ENCODE results near the gene ZNF814. TPM values are rescaled to one million over a fixed set of nuclear protein-coding genes. Genes with fewer than 3 reads are reported as not detected.

Gene ZNF814
- total RNA-seq: 11.2 TPM
- long read RNA-seq, transcript ZNF814-208 (3 exons, 528 nt): major isoform, 6 of 15 reads
- long read RNA-seq, partial matches to known transcripts: 0 of 15 reads
- long read RNA-seq, other reads (novel, unspliced or antisense): 8 of 15 reads

DNA sequence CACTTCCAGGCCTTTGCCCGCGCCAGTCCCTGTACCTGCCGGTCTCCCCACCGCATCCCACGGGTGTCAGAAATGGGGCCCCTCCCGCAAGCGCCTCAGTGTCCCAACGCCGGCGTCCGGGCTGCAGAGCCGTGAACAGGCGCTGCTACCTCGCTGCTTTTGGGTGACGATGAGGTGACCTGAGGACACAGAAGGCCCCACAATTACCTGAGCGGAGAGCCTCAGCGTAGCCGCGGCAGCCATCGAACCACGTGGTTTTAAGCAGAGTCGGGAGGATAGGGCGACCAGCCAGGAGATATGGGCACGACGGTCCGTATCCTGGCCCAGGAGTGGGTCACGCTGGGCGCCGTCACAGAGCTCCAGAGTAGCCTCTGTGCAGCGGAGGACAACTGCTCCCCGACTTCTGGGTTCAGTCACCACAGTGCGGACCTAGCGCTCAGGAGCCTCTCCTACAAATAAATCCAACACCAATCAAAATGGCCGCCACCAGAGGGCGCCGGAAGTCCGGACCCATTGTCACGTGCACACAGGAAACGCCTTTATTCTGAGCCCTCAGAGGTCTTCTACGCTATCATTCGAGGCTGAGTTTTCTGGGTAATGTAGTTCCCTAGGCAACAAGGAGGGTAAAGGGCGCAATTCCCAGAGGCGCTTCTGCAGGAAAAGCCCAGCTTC lies at the start of gene ZNF814:
Gene ZNF814, minus strand, starts transcription at position 478 of the 672 bp plus-strand sequence. Its CDS starts 235 bp downstream, at position 243.
- Histone ChIP-seq H3K27me3 (ENCODE audit: low read depth) (no peaks in the 10 kb centered on the region), H3K36me3 (peaks cover 19% of the 10 kb centered on the region), H3K27ac (replicated peaks) (peak within 1 kb of the TSS; percentile 85), H3K9me3 (replicated peaks) (peaks cover 9% of the 10 kb centered on the region), H3K4me1 (peaks cover 43% of the 10 kb centered on the region), H3K4me3 (peak within 1 kb of the TSS; percentile 79)
- peak; percentile 86 for DNase-seq
- intact Hi-C loops (cut with micrococcal nuclease): no loop called here
- TF ChIP-seq, protein P1, sequence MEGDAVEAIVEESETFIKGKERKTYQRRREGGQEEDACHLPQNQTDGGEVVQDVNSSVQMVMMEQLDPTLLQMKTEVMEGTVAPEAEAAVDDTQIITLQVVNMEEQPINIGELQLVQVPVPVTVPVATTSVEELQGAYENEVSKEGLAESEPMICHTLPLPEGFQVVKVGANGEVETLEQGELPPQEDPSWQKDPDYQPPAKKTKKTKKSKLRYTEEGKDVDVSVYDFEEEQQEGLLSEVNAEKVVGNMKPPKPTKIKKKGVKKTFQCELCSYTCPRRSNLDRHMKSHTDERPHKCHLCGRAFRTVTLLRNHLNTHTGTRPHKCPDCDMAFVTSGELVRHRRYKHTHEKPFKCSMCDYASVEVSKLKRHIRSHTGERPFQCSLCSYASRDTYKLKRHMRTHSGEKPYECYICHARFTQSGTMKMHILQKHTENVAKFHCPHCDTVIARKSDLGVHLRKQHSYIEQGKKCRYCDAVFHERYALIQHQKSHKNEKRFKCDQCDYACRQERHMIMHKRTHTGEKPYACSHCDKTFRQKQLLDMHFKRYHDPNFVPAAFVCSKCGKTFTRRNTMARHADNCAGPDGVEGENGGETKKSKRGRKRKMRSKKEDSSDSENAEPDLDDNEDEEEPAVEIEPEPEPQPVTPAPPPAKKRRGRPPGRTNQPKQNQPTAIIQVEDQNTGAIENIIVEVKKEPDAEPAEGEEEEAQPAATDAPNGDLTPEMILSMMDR (IDR thresholded peaks at IDR 0.05; ENCODE audit: borderline replicate concordance): peak; percentile 45

DNA sequence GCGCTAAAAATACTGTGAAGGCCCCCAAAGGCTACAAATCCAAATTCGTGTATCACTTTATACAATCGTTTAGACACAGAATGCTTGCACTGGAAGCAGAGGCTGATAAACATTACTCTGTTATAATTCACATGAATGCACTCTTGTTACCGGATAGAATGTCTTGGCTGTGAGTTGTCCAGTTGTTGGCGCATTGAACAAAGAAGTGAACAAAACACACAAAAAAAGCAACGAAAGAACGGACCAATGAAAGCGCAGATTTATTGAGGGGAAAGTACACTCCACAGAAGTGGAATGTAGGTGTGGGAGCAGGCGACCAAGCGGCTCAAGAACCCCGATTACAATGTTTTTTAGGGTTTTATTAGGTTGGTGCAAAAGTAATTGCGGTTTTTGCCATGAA lies 46.9 kb upstream of the ZNF814 start:
- TF ChIP-seq, protein P1 (IDR thresholded peaks at IDR 0.05; ENCODE audit: borderline replicate concordance): no peak
- no peaks in the 10 kb centered on the region for H3K27me3 ChIP-seq (ENCODE audit: low read depth)
- peaks cover 90% of the 10 kb centered on the region for H3K9me3 ChIP-seq (replicated peaks)
- intact Hi-C loops (cut with micrococcal nuclease): no loop called here
- DNase-seq: no peak
- peak overlapping the region; percentile 89 for H3K4me3 ChIP-seq
- peaks cover 66% of the 10 kb centered on the region for H3K36me3 ChIP-seq
- H3K27ac ChIP-seq (replicated peaks): no peak overlapping the region
- H3K4me1 ChIP-seq: peaks cover 21% of the 10 kb centered on the region

DNA sequence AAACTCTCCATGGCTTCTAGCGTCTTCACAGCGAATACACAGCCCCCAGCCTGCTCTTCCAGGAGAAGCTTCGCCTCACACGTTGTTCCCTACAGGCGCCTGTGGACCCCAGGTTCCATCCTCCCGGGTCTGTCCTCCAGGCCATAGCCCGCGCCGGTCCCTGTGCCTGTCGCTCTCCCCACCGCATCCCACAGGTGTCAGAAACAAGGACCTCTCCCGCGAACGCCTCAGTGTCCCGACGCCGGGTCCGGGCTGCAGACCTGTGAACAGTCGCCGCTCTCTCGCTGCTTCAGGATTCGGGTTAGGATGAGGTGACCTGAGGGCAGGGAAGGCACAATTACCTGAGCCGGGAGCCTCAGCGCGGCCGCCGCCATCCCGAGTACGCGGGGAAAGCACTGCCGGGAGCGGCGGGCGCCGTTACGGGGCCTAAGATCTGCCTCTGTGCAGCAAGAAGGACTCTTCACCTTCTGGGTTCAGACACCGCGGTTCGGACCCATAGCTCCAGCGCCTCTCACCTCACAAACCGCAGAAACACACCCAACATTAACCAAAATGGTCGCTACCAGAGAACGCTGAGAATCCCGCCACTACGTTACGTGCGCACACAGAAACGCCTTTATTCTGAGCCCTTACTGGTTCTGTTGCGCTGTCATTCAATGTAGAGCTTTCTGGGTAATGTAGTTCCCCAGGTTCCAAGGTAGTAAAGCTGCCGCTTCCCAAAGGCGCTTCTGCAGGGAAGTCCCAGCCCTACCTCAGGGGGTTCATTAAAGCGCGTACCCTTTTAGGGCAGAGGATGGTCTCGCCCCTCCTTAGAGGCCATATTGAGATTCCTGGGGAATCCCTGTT lies 46.2 kb upstream of the ZNF814 start, which contains the start of gene ZNF418:
Gene ZNF418, minus strand, starts transcription at position 583 of the 846 bp plus-strand sequence. CDS start 1,580 bp downstream, outside the sequence.
- peak; percentile 42 for DNase-seq
- TF ChIP-seq, protein P1 (IDR thresholded peaks at IDR 0.05; ENCODE audit: borderline replicate concordance): no peak
- H3K36me3 ChIP-seq: peaks cover 66% of the 10 kb centered on the region
- peak within 1 kb of the TSS; percentile 89 for H3K4me3 ChIP-seq
- no peaks in the 10 kb centered on the region for H3K27me3 ChIP-seq (ENCODE audit: low read depth)
- peaks cover 90% of the 10 kb centered on the region for H3K9me3 ChIP-seq (replicated peaks)
- peaks cover 21% of the 10 kb centered on the region for H3K4me1 ChIP-seq
- peak within 1 kb of the TSS; percentile 83 for H3K27ac ChIP-seq (replicated peaks)
- intact Hi-C loops (cut with micrococcal nuclease): no loop called here

DNA sequence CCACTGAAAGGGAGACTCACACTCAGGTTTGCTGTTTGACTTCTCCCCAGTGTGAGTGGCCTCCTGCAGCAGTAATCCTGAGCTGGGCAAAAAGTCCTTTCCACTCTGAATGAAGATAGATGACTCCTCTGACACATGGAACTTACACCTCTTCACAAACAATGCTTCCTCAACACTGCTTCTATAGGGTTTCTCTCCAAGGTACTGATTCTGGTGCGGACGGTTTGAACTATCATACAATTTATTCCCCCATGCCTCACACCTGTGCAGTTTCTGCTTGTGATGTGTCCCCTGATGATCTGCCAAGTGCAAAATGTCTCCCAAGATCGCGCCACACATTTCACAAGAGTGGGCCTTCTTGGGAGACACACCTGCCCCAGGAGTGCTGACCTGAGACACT lies 38.8 kb upstream of the ZNF814 start:
- intact Hi-C loops (cut with micrococcal nuclease): no loop called here

More for the DNA sequence above, 38.8 kb upstream of the ZNF814 start:
- H3K27me3 ChIP-seq (ENCODE audit: low read depth): no peaks in the 10 kb centered on the region
- no peak for DNase-seq
- H3K4me1 ChIP-seq: no peaks in the 10 kb centered on the region
- no peak overlapping the region for H3K4me3 ChIP-seq
- TF ChIP-seq, protein P1 (IDR thresholded peaks at IDR 0.05; ENCODE audit: borderline replicate concordance): no peak
- H3K27ac ChIP-seq (replicated peaks): no peak overlapping the region
- peaks cover 91% of the 10 kb centered on the region for H3K36me3 ChIP-seq
- H3K9me3 ChIP-seq (replicated peaks): peaks cover 96% of the 10 kb centered on the region
